ENCODE data around the gene JSRP1.

The JSRP1 gene

DNA sequence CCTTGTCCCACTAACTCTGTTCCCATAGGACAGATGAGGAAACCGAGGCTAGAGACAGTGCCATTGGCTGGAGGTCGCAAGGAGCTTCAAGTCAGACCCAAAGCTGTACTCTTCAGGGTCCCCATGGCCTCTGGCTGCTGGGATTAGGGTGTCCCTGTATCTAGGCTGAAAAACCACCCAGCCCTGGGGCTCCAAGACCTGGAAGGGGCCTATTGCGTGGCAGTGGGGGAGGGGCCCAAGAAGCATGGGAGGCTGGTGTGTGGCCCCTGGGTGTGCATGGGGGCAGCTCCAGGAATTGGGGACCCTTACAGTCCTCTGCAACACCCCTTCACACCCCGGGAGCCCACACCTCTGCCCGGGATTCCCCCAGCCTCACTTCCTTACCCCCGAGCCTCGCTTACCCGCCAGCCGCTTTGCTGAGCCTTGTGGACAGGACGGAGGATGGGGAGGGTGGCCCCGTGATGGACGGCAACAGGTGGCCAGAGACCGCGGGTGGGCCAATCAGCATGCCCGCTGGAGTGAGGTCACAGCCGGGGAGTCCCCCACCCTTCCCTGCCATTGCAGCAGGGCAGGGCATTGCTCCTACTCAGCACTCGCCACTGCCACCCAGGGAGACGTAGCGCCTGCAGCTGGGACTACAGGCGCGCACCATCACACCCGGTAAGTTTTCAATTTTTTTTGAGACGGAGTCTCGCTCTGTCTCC is at the start of gene JSRP1:
Gene JSRP1, minus strand, starts transcription at position 436 of the 704 bp plus-strand sequence. CDS start 1,103 bp downstream, outside the sequence.
- no peak for DNase-seq

GRCh38 chr19:2305452-2306280 is 49.4 kb upstream of the JSRP1 start:
- no peak for DNase-seq

DNA sequence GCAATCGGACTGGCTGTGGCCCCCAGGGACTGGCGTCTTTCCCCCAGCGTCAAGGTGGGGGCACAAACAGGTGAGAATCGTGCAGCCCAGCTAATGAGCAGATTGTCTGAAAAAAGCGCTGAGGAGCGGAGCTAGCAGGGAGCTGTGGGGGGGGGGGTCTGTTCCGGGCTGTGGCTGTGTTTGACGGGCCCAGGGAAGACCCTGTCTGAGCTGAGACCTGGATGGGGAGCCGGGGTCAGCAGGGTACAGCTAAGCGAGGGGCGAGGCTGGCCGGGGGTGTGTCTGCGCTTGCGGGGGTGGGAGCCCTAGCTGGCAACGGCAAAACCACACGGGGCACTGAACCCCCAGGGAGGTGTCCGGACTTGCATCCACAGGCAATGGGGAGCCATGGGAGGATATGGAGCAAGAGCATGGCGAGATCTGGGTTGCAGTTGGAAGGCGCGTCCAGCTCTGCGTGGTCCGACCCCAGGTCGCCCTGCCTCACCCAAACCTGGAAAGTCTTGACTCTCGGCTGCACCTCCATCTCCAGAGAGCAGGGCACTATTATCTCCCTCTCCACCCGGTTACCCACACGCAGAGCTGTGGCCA is 47.1 kb upstream of the JSRP1 start:
- DNase-seq = no peak

GRCh38 chr19:2302319-2303210 is 46.3 kb upstream of the JSRP1 start:
- DNase-seq = no peak

GRCh38 chr19:2300533-2300932 is 44.3 kb upstream of the JSRP1 start:
- DNase-seq = no peak

- no peak for DNase-seq
These were observed 39.9 kb upstream of the JSRP1 start for GRCh38 chr19:2296141-2296540.

GRCh38 chr19:2294687-2295335 is 38.6 kb upstream of the JSRP1 start:
- no peak for DNase-seq

- no peak for DNase-seq
These were observed 35.1 kb upstream of the JSRP1 start for GRCh38 chr19:2291185-2291751.

DNA sequence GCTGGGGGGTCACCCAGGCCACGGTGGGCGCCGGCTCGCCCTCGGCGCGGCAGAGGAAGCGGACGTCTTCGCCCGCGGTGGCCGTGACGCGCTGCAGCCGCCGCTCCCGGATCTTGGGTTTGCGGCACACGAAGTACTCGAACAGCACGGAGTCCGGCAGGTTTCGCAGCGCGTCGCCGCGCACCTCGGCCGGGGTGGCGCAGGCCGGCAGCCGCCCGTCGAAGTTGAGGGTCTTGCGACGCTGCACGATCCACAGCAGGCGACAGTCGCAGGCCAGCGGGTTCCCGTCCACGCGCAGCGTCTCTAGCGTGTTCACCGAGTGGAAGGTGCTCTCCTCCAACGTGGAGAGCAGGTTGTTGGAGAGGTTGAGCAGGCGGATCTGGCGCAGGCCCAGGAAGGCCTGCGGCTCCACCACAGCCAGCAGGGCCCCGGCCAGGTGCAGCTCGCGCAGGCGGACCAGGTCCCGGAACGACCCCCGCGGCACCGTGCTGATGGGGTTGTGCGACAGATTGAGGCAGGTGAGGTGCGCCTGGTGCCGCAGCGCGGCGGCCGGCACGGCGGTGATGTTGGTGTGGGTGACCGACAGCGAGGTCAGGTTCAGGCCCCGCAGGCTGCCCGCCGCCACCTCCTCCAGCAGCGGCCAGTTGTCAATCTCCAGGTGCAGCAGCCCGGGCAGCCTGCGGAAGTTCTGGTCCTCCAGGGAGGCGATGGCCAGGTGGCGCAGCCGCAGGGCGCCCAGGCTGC is 34.4 kb upstream of the JSRP1 start:
- DNase-seq = peak; percentile 49

GRCh38 chr19:2289714-2290435 is 33.7 kb upstream of the JSRP1 start:
- peak; percentile 43 for DNase-seq

GRCh38 chr19:2288818-2289713 is 32.8 kb upstream of the JSRP1 start:
- DNase-seq = no peak

DNA sequence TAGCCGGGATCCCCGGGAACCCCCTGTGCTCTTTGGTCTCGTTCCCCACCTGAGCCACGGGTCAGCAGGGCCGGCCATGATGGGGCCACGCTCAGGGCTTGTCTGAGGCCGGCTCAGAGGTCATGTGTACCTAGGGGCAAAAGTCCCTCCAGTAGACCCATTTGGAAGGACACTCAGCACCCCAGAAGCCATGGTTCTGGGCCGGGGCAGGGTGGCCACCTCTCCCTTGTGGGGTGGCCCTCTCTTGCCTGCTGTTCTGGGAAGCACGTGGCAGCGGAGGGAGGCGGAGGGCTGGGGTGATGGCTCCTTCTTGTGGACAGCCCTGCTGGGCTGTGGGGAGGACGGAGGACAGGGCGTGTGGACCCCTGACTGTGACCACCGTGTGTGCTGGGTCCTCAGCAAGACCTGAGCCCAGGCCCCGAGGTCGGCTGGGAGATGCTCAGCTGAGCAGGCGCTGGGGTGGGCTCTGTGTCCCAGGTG is 32.2 kb upstream of the JSRP1 start:
- DNase-seq = peak; percentile 59

GRCh38 chr19:2287585-2288337 is 31.5 kb upstream of the JSRP1 start:
- DNase-seq = no peak

DNA sequence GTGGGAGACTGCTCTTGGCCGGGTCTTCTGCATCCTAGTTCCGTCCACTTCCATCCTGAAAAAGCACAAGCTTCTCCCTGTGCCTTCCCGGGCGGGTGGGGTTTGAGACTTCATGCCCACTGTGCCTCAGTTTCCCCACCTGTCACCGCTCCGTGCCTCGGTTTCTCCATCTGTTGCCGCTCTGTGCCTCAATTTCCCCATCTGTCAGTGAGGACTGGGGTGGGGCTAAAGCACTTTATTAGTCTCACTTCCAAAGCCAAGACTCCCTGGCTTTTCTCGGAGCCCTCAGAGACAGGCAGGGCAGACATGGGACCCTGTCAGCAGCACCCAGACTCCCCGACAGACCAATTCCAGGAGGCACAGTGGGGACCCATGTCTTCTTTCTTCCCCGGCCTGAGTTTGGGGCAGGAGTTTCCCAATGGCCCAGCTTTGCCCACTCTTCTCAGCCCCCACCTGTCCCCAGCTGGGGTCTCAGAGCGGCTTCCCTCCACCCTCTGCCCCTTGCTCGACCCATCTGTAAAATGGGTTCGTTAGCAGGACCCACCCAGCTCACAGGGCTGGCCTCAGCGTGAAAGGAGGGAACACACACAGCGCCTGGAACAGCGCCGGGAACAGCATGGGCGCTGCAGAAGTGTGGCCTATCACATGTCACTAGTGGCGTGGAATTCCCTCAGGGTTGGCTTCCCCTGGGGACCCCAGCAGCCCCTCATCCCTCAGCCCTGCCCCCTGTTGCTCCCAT is 30.4 kb upstream of the JSRP1 start:
- no peak for DNase-seq

DNA sequence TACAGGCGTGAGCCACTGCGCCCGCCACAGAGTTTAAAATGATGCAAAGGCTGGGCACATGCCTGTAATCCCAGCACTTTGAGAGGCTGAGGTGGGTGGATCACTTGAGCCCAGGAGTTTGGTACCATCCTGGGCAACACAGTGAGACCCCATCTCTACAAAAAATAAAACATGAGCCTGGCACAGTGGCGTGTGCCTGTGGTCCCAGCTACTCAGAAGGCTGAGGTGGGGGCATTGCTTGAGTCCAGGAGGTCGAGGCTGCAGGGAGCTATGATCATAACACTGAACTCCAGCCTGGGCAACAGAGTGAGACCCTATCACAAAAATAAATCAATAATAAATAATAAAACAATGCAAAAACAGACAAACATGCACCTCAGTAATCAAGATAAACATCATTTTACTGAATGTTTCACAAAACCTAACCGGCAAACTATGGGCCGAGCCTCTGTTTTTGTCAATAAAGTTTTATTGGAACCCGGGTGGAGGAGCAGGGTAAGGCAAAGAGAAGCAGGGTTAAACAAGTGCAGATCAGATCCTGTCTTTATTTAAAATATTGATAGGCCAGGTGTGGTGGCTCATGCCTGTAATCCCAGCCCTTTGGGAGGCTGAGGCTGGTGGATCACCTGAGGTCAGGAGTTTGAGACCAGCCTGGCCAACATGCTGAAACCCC is 27.8 kb upstream of the JSRP1 start:
- DNase-seq = no peak

GRCh38 chr19:2282862-2283237 is 26.6 kb upstream of the JSRP1 start:
- DNase-seq = no peak
